Motor neuron (in vitro differentiated cells): Measurements from ENCODE around the gene SIDT2. TPM values are rescaled to one million over a fixed set of nuclear protein-coding genes. Genes with fewer than 3 reads are reported as not detected.
A peak's percentile ranks its signal among the peaks of the same experiment; 100 is the strongest.

ENCODE experiments used
- ATAC-seq, 8 experiments: fragments of 200-7000 bp; cut with Tn5 transposase; replicated peaks in 6 of 8; 2 replicates each; pipeline ENCODE4 v1.8.0; 2021; ENCODE audit warnings: mild to moderate bottlenecking in 8 of 8, moderate library complexity in 8 of 8
- H3K27ac ChIP-seq, 2 donors: fragments of 250-450 bp; sonication (Bioruptor Pico); 2 replicates each; pipeline ENCODE4 v1.9.0; 2021; ENCODE audit warnings: antibody characterized with exemption in 2 of 2, mild to moderate bottlenecking in 2 of 2, moderate library complexity in 1 of 2
- H3K4me1 ChIP-seq, 2 donors: fragments of 250-450 bp; sonication (Bioruptor Pico); replicated peaks in 1 of 2; 2 replicates each; pipeline ENCODE4 v1.6.1; 2021; ENCODE audit warnings: antibody characterized with exemption in 2 of 2, mild to moderate bottlenecking in 2 of 2, moderate library complexity in 1 of 2
- H3K4me3 ChIP-seq, 5 donors: fragments of 250-450 bp; sonication (Bioruptor Pico); 2 replicates each; pipeline ENCODE4 v1.9.0; 2021; ENCODE audit warnings: antibody characterized with exemption in 5 of 5, mild to moderate bottlenecking in 5 of 5, moderate library complexity in 4 of 5
- WGBS, 10 experiments: fragments of 450-650 bp; shearing (Covaris generic); methylation state at CpG; one replicate each; pipeline ENCODE4 v1.0.0; 2022; 5-methylcytosine and 5-hydroxymethylcytosine counted together
- in situ Hi-C, 9 experiments: fragments of 400-800 bp; cut with MboI; loops; one replicate each; pipeline ENCODE4 v1.15.0; 2021; ENCODE audit warnings: low sequenced_read_pairs in 9 of 9, low pct_unique_long_range_greater_than_20kb in 2 of 9; ENCODE audit not compliant: unreplicated experiment in 9 of 9
- total RNA-seq, 8 experiments: library from RNA; unstranded; fragments of 300-600 nt; gene quantifications; 2 replicates each; pipeline versions ENCODE4 v1.2.3 to v1.2.4, GENCODE V29; 2022

The SIDT2 gene
- total RNA-seq, 8 experiments from 2014 or later: 10.5 to 32.3 (median 17.9) TPM

DNA sequence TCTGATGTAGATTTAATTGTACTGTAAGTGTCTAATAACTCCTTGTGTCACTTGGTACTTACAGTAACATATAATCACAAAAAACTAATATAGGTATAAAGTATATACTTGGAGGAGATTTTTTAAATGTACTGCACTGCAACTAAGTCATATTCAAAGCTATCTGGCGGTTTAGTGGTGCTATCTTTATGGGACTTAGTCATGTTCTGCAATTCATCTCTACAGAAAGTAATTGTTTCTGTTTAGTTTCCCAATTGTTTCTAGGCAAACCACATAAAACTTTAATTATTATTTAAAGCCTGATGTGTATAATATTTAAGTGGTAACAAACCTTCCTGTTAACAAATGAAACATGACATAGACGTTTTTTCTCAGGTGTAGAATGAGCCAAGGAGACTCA is 26.5 kb upstream of the SIDT2 start:
- 50 to 90% (median 67%) methylated on average over 2 of the region's 2 CpGs; no CpG with 5 or more reads in 5 of the 10 experiments for WGBS, 10 experiments
- ATAC-seq: no peak
- Histone ChIP-seq H3K27ac (no peak overlapping the region), H3K4me1 (peaks cover 3 to 5% of the 10 kb centered on the region in 2 donors), H3K4me3 (no peak overlapping the region)
- in situ Hi-C loops: no loop called here

DNA sequence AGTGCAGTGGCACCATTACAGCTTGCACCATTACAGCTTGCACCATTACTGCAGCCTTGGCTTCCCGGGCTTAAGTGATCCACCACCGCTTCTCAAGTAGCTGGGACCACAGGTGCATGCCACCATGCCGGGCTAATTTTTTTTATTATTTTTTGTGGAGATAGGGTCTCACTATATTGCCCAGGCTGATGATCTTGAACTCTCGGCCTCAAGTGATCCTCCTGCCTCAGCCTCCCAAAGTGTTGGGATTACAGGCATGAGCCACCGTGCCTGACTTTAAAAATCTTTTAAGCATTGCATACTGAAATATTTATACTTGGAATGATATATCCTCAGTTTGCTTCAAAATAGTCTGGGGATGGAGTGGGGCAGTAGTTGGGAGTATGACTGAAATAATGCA is 24.1 kb upstream of the SIDT2 start:
- 93 to 100% (median 100%) methylated on average over 1 to 5 of the region's 5 CpGs; no CpG with 5 or more reads in 1 of the 10 experiments for WGBS, 10 experiments
- no peak for ATAC-seq
- Histone ChIP-seq H3K4me3 (no peak overlapping the region), H3K4me1 (no peaks in the 10 kb centered on the region), H3K27ac (no peak overlapping the region)
- in situ Hi-C loops: no loop called here

DNA sequence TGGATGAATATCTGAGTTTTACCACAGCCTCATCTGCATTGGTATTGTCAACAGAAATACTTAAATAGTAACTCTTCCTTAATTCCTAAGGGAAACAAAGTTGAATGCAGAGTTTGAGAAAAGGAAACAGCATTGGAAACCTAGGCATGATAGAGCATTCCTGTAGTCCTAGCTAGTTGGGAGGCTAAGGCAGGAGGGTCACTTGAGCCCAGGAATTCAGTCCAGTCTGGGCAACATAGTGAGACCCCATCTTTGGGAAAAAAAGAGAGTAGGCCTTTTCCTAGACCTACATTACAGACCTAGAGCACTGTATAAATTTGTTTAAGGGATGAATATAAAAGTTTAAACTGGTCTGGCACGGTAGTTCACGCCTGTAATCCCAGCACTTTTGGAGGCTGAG is 21.0 kb upstream of the SIDT2 start:
- in situ Hi-C loops: no loop called here
- 90 to 100% (median 92%) methylated on average over 2 of the region's 2 CpGs; no CpG with 5 or more reads in 7 of the 10 experiments for WGBS, 10 experiments
- ATAC-seq: no peak

DNA sequence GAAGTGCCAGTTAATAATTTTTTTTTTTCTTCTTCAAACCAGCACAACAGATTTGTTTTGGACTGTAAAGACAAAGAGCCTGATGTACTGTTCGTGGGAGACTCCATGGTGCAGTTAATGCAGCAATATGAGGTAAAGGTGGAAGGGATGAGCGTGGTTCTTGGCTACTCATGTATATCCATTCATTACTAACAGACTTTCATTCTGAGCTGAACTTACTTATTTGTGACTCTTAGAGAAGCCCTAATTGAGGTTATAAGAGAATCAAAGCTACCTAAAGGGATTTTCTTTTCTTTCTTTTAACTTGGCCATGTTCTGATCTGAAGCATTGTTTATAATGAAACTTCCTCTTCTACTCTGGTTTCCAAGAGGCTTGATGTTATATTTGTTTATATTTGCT is 18.7 kb upstream of the SIDT2 start:
- H3K27ac ChIP-seq: no peak overlapping the region
- H3K4me1 ChIP-seq: no peaks in the 10 kb centered on the region
- no peak overlapping the region for H3K4me3 ChIP-seq
- no peak for ATAC-seq
- in situ Hi-C loops: no loop called here
- WGBS, 10 experiments: 83 to 100% (median 100%) methylated on average over 1 to 2 of the region's 2 CpGs; no CpG with 5 or more reads in 3 of the 10 experiments

More for the DNA sequence above, 21.0 kb upstream of the SIDT2 start:
- no peak overlapping the region for H3K4me3 ChIP-seq
- no peaks in the 10 kb centered on the region for H3K4me1 ChIP-seq
- no peak overlapping the region for H3K27ac ChIP-seq

DNA sequence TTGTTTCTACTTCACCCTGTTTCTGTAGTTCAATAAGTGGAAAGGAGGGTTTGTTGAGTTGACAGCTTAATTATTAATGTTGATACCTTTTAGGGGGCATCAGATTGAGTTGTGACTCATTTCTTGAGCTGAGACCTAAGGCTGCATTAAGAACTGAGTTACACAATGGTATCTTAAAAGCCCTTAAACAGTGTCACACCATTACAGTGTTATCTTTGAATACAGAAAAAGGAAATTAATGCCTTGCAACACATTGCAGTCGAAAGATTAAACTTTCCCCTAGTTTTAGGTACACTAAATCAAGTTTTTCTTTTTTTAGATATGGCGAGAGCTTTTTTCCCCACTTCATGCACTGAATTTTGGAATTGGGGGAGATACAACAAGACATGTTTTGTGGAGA is 17.7 kb upstream of the SIDT2 start:
- WGBS, 10 experiments: 83 to 100% (median 100%) methylated on average over 1 to 2 of the region's 2 CpGs; no CpG with 5 or more reads in 1 of the 10 experiments
- no peak overlapping the region for H3K27ac ChIP-seq
- no peaks in the 10 kb centered on the region for H3K4me1 ChIP-seq
- in situ Hi-C loops: no loop called here
- no peak overlapping the region for H3K4me3 ChIP-seq
- no peak for ATAC-seq

DNA sequence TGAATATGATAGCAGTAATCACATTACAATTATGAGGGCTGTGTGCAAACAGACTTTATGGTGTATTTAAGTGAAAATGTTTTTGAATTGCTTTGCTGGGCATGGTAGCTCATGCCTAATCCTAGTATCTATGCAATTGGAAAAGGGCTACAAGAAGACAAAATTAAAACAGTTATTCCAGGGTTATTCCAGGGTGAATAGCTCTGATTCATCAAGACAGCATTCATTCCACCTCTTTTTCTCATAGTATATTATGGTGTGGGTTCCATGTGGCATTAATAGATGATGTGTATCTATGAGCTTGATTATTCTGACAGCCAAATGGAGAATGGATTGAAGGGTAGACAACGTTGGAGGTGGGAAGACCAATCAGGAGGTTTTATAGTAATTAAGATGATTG is 12.1 kb upstream of the SIDT2 start:
- in situ Hi-C loops: no loop called here
- ATAC-seq: peak in 1 of 8 experiments; percentile 28
- no peak overlapping the region for H3K4me3 ChIP-seq
- no peaks in the 10 kb centered on the region for H3K4me1 ChIP-seq
- H3K27ac ChIP-seq: no peak overlapping the region
- 33 to 100% (median 83%) methylated on average over 1 of the region's 1 CpG; no CpG with 5 or more reads in 2 of the 10 experiments for WGBS, 10 experiments

DNA sequence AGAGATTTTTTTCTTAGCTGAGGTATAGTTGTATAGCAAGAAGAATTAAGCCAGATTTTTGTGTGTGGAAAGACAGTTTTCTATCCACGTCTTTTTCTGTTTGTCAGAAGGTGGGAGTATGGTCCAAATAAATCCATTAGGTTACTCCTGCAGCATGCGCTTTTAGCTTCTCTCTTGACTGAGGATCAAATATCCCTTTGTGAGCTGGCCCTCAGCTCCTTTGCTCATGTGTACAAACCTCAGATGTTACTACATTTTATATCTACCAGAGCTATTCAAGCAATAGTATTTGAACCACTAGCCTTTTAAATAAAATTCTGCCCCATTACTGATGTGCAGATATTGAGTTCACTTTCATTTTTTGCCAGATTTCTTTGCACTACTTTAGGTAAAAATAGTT is 8.8 kb upstream of the SIDT2 start:
- in situ Hi-C loops: no loop called here
- Histone ChIP-seq H3K4me3 (no peak overlapping the region), H3K4me1 (no peaks in the 10 kb centered on the region), H3K27ac (no peak overlapping the region)
- no peak for ATAC-seq
- WGBS, 10 experiments: 85 to 100% (median 89%) methylated on average over 1 to 2 of the region's 2 CpGs; no CpG with 5 or more reads in 2 of the 10 experiments

DNA sequence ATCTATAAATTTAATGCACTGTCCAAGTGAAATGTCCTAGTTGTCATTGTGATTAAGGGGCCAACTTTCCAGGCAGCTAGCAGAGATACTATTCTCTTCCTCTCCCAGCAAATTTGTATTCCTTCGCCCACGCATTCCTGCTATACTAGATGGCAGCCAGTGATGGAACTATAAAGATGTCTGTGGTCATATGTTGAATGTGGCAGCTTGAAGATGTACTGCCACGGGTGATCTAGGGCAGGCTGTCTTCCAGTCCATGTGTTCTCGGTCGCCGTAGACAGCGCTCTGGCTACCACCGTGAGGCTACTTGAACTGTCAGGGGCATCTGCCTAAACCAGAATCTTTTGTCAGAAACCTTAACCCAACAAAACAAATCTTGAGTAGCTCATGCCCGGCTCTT is 8.3 kb upstream of the SIDT2 start:
- Histone ChIP-seq H3K4me1 (no peaks in the 10 kb centered on the region), H3K27ac (no peak overlapping the region), H3K4me3 (no peak overlapping the region)
- WGBS, 10 experiments: 43 to 100% (median 87%) methylated on average over 1 to 9 of the region's 9 CpGs
- ATAC-seq: peak in 1 of 8 experiments; percentile 26
- in situ Hi-C loops: no loop called here

DNA sequence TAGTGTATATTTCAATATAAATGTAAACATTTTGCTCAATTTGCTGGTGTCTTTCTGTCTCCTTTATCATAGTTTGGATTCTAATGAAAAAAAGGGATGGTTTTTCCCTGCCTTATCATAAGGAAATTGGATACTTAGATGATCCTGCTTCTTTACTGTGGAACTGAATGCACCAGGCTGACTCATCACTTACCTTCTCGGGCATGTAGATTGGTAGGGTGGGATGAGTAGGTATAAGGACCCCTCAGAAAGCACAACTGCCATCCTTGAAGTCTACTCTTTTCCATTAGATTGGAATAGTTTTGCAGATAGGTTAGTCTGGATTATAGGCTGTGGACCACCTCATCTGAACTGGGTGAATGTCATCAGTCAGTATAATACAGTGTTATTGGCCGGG is 7.5 kb upstream of the SIDT2 start:
- in situ Hi-C loops: no loop called here
- ATAC-seq: peak in 1 of 8 experiments; percentile 13
- 92 to 100% (median 100%) methylated on average over 1 to 2 of the region's 2 CpGs; no CpG with 5 or more reads in 6 of the 10 experiments for WGBS, 10 experiments
- H3K4me3 ChIP-seq: no peak overlapping the region
- H3K4me1 ChIP-seq: no peaks in the 10 kb centered on the region
- no peak overlapping the region for H3K27ac ChIP-seq

DNA sequence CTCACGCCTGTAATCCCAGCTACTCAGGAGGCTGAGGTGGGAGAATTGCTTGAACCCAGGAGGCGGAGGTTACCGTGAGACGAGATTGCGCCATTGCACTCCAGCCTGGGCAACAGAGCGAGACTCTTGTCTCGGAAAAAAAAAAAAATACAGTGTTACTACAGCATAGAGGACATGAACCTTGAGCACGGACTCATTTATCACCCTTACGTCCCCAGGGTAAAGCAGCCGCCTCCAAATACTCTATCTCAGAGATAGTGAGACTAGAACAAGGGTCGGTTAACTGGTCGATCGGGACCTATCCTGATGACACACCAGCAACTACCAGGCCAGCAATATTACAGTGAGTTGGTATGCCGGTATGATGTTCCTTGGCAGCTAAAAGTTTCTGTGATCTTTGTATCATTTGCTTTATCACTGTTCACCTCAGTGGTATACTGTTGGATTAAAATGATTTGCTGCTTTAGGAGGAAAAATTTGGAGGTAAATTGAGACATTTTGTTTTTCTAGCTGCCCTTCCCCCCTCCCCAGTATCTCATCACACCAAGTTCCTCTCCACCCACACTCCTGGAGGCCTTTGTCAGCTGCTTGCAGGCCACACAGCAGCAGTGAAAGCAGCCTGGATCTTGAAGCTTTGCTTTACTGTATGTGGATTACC is 7.0 kb upstream of the SIDT2 start:
- peak in 6 of 8 experiments; percentile 21 to 51 (median 35) for ATAC-seq
- no peaks in the 10 kb centered on the region for H3K4me1 ChIP-seq
- WGBS, 10 experiments: 25 to 100% (median 93%) methylated on average over 1 to 9 of the region's 14 CpGs; no CpG with 5 or more reads in 3 of the 10 experiments
- no peak overlapping the region for H3K27ac ChIP-seq
- no peak overlapping the region for H3K4me3 ChIP-seq
- in situ Hi-C loops: no loop called here

DNA sequence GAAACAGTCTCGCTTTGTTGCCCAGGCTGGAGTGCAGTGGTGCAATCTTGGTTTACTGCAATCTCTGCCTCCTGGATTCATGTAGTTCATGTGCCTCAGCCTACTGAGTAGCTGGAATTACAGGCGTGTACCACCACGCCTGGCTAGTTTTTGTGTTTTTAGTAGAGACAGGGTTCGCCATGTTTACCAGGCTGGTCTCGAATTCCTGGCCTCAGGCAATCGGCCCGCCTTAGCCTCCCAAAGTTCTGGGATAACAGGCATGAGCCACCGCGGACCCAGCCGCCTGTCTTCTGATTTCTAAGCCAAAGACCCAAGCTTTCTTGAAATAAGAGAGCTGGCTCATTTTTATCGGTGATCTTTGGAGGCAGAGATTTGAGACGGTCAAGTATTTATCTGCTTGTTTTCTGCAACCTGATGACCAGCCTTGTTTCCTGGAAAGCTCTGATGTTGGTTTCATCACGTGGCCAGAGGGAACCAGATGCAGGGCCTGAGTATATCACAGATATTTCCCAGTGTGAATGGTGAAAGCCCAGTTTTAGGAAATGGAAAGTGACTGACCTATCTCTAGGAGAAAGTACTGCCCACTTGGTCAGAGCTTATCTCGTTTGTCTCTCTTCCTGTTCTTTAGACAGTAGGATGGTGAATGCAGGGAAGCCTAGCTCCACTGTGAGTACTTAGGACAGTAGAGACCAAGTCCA is 5.7 kb upstream of the SIDT2 start:
- Histone ChIP-seq H3K4me1 (no peaks in the 10 kb centered on the region), H3K4me3 (no peak overlapping the region), H3K27ac (no peak overlapping the region)
- in situ Hi-C loops: no loop called here
- whole genome bisulfite sequencing, 10 experiments: 70 to 96% (median 90%) methylated on average over 2 to 9 of the region's 14 CpGs; no CpG with 5 or more reads in 2 of the 10 experiments
- ATAC-seq: peak in 2 of 8 experiments; percentile 18 to 33

DNA sequence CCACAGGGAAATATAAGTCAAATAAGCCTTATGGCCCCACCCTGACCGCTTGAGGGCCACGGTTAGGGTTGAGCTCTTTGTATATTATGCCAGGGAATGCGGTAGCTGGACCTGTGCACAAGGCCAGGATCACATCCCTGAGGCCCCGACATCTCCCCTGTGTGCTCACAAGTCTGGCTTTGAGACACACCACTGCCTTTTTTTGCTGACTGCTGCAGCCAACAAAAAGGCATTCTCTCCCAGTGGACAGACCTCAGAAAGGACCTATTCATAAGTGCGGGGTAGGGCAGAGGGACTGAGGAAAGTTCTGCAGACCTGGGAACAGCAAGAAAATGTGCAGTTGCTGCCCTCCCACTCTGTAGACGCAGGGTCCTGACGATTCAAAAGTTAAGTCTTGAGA is 3.4 kb upstream of the SIDT2 start:
- in situ Hi-C loops: no loop called here
- Histone ChIP-seq H3K27ac (no peak overlapping the region), H3K4me3 (no peak overlapping the region), H3K4me1 (peaks cover 6% of the 10 kb centered on the region in 2 donors)
- WGBS, 10 experiments: 10 to 82% (median 56%) methylated on average over 2 to 5 of the region's 7 CpGs; no CpG with 5 or more reads in 3 of the 10 experiments
- no peak for ATAC-seq

DNA sequence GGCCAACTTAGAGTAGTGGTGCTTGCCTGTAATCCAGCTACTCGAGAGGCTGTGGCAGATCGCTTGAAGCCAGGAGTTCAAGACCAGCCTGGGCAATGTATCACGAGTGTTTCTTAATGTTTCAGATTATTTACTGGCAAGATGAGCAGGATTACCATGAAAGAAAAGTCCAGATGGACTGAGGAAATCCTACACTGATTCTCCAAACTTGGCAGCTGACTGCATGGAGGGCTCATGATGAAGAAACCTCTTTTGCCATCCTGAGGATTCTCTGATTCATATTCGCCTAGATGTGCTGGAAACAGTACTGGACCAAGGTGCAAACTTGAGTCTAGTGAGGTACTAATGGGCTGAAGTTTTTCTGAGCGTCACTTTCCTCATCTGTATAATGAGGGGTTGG is 2.8 kb upstream of the SIDT2 start:
- Histone ChIP-seq H3K4me3 (no peak overlapping the region), H3K4me1 (peaks cover 7 to 8% of the 10 kb centered on the region in 2 donors), H3K27ac (no peak overlapping the region)
- ATAC-seq: no peak
- in situ Hi-C loops: no loop called here
- WGBS, 10 experiments: 20 to 100% (median 90%) methylated on average over 1 to 4 of the region's 5 CpGs; no CpG with 5 or more reads in 2 of the 10 experiments
